ENCODE measurements around the gene PSMC5.

GRCh38 chr17:63827002-63827800 is at the start of gene PSMC5, which contains the start of gene FTSJ3:
- peak; percentile 61 for TF ChIP-seq CTCF (conservative IDR thresholded peaks at IDR 0.05; ENCODE audit: low read length)
- TF ChIP-seq EZH2phosphoT487 (IDR thresholded peaks at IDR 0.05; ENCODE audit: borderline replicate concordance): no peak
